Measurements from ENCODE around the gene PLCG2.

The PLCG2 gene

DNA sequence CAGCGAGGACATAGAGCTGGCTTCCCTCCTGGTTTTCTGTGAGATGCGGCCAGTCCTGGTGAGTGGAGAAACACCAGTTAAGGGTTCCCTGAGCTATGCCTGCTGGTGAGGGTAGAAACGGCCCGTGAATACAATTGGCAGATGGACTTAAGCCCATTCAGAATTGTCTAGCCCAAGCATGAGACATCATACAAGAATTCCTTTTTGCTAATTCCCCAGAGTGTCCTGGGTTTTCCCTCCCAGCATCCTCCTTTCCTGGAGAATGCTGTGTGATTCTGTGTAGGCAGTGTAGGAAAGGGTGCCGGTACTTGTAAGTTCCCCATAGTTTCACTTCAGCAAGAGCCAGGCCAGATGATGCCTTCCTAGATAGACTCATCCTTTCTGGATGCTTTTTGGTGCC, 167.1 kb downstream of the PLCG2 start:
- no peak for DNase-seq (ENCODE audit: low read depth)
- no peak overlapping the region for H3K4me3 ChIP-seq (ENCODE audit: low read depth, low read length)
- TF ChIP-seq MYC (IDR thresholded peaks at IDR 0.05; ENCODE audit: low read depth, low read length) (no peak), MAX (IDR thresholded peaks at IDR 0.05; ENCODE audit: low read depth, low read length) (no peak), POLR2A (IDR thresholded peaks at IDR 0.05; ENCODE audit: extremely low read depth, insufficient read length) (no peak)
- TF ChIP-seq, protein P1, sequence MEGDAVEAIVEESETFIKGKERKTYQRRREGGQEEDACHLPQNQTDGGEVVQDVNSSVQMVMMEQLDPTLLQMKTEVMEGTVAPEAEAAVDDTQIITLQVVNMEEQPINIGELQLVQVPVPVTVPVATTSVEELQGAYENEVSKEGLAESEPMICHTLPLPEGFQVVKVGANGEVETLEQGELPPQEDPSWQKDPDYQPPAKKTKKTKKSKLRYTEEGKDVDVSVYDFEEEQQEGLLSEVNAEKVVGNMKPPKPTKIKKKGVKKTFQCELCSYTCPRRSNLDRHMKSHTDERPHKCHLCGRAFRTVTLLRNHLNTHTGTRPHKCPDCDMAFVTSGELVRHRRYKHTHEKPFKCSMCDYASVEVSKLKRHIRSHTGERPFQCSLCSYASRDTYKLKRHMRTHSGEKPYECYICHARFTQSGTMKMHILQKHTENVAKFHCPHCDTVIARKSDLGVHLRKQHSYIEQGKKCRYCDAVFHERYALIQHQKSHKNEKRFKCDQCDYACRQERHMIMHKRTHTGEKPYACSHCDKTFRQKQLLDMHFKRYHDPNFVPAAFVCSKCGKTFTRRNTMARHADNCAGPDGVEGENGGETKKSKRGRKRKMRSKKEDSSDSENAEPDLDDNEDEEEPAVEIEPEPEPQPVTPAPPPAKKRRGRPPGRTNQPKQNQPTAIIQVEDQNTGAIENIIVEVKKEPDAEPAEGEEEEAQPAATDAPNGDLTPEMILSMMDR (IDR thresholded peaks at IDR 0.05; ENCODE audit: low read depth, low read length): no peak

GRCh38 chr16:81951564-81951963, 172.5 kb downstream of the PLCG2 start:
- H3K4me3 ChIP-seq (ENCODE audit: low read depth, low read length): no peak overlapping the region
- DNase-seq (ENCODE audit: low read depth): no peak
- no peak for TF ChIP-seq POLR2A (IDR thresholded peaks at IDR 0.05; ENCODE audit: extremely low read depth, insufficient read length)
- TF ChIP-seq MYC (IDR thresholded peaks at IDR 0.05; ENCODE audit: low read depth, low read length): no peak
- TF ChIP-seq, protein P1 (IDR thresholded peaks at IDR 0.05; ENCODE audit: low read depth, low read length): no peak
- TF ChIP-seq MAX (IDR thresholded peaks at IDR 0.05; ENCODE audit: low read depth, low read length): no peak

- DNase-seq (ENCODE audit: low read depth): peak; percentile 87
- no peak overlapping the region for H3K4me3 ChIP-seq (ENCODE audit: low read depth, low read length)
- TF ChIP-seq MAX (IDR thresholded peaks at IDR 0.05; ENCODE audit: low read depth, low read length): no peak
- peak; percentile 22; the same call in 1 of the 2 replicates for TF ChIP-seq MYC (IDR thresholded peaks at IDR 0.05; ENCODE audit: low read depth, low read length)
Measured at GRCh38 chr16:81956213-81956948, 177.3 kb downstream of the PLCG2 start.

- no peak overlapping the region for H3K4me3 ChIP-seq (ENCODE audit: low read depth, low read length)
- DNase-seq (ENCODE audit: low read depth): no peak
- TF ChIP-seq MYC (IDR thresholded peaks at IDR 0.05; ENCODE audit: low read depth, low read length) (no peak), POLR2A (IDR thresholded peaks at IDR 0.05; ENCODE audit: extremely low read depth, insufficient read length) (no peak), MAX (IDR thresholded peaks at IDR 0.05; ENCODE audit: low read depth, low read length) (no peak)
- TF ChIP-seq, protein P1 (IDR thresholded peaks at IDR 0.05; ENCODE audit: low read depth, low read length): no peak
Measured at GRCh38 chr16:81964808-81965207, 185.7 kb downstream of the PLCG2 start.

GRCh38 chr16:81967358-81967757, 188.3 kb downstream of the PLCG2 start:
- no peak for TF ChIP-seq MAX (IDR thresholded peaks at IDR 0.05; ENCODE audit: low read depth, low read length)
- TF ChIP-seq MYC (IDR thresholded peaks at IDR 0.05; ENCODE audit: low read depth, low read length): no peak
- TF ChIP-seq, protein P1 (IDR thresholded peaks at IDR 0.05; ENCODE audit: low read depth, low read length): no peak
- no peak for TF ChIP-seq POLR2A (IDR thresholded peaks at IDR 0.05; ENCODE audit: extremely low read depth, insufficient read length)
- DNase-seq (ENCODE audit: low read depth): no peak
- no peak overlapping the region for H3K4me3 ChIP-seq (ENCODE audit: low read depth, low read length)

- no peak overlapping the region for H3K4me3 ChIP-seq (ENCODE audit: low read depth, low read length)
- TF ChIP-seq POLR2A (IDR thresholded peaks at IDR 0.05; ENCODE audit: extremely low read depth, insufficient read length) (no peak), MYC (IDR thresholded peaks at IDR 0.05; ENCODE audit: low read depth, low read length) (no peak), MAX (IDR thresholded peaks at IDR 0.05; ENCODE audit: low read depth, low read length) (no peak)
- TF ChIP-seq, protein P1 (IDR thresholded peaks at IDR 0.05; ENCODE audit: low read depth, low read length): no peak
- DNase-seq (ENCODE audit: low read depth): no peak
Measured at GRCh38 chr16:81971853-81972252, 192.8 kb downstream of the PLCG2 start.

Data from NB4 (cell line).